Measurements from ENCODE around the gene EXOSC2. TPM values are rescaled to one million over a fixed set of nuclear protein-coding genes. Genes with fewer than 3 reads are reported as not detected.

Gene EXOSC2
- total RNA-seq, 4 donors from 2014 or later, result 12.7 to 21.6 (median 19.7) TPM

- intact Hi-C loops (cut with DNase I), result no loop called here
- Histone ChIP-seq H3K4me3 (peak overlapping the region; percentile 42 to 58 (median 48)), H3K27ac (replicated peaks in 1 of 4) (no peak overlapping the region), H3K9me3 (no peaks in the 10 kb centered on the region), H3K36me3 (no peaks in the 10 kb centered on the region), H3K4me1 (peaks cover 47 to 57% (median 57%) of the 10 kb centered on the region in 4 donors), H3K27me3 (peaks cover 30 to 100% (median 72%) of the 10 kb centered on the region in 4 donors)
- no peak for DNase-seq (ENCODE audit: extremely low spot score)
- WGBS, result 2% methylated on average over 39 of the region's 58 CpGs
- TF ChIP-seq, protein P1, sequence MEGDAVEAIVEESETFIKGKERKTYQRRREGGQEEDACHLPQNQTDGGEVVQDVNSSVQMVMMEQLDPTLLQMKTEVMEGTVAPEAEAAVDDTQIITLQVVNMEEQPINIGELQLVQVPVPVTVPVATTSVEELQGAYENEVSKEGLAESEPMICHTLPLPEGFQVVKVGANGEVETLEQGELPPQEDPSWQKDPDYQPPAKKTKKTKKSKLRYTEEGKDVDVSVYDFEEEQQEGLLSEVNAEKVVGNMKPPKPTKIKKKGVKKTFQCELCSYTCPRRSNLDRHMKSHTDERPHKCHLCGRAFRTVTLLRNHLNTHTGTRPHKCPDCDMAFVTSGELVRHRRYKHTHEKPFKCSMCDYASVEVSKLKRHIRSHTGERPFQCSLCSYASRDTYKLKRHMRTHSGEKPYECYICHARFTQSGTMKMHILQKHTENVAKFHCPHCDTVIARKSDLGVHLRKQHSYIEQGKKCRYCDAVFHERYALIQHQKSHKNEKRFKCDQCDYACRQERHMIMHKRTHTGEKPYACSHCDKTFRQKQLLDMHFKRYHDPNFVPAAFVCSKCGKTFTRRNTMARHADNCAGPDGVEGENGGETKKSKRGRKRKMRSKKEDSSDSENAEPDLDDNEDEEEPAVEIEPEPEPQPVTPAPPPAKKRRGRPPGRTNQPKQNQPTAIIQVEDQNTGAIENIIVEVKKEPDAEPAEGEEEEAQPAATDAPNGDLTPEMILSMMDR (IDR thresholded peaks at IDR 0.05), result no peak
- no peak for TF ChIP-seq POLR2AphosphoS5 (IDR thresholded peaks at IDR 0.05)
- TF ChIP-seq EP300 (IDR thresholded peaks at IDR 0.05), result no peak
- TF ChIP-seq POLR2A (IDR thresholded peaks at IDR 0.05; ENCODE audit: low read depth), result no peak
Observed at GRCh38 chr9:130659699-130660248, 33.8 kb upstream of the EXOSC2 start.

DNA sequence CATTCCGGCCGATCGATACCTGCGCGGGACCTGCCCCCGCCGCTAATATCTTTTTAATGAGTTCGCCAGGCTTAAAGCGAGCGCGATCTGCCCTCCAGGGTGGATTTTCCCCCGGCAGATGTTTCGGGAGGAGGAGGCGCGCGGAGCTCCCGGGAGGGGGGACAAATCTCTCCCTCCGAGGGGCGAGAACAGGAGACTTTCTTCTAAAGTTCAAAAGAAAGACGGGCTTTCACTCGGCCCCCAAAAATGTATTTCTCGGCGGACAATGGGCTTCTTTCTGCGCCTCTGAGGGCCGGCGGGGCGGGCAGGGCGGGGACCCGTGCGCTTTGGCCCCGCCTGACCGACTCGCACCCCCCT is 33.3 kb upstream of the EXOSC2 start:
- no peak for TF ChIP-seq POLR2A (IDR thresholded peaks at IDR 0.05; ENCODE audit: low read depth)
- no peak for TF ChIP-seq POLR2AphosphoS5 (IDR thresholded peaks at IDR 0.05)
- TF ChIP-seq, protein P1 (IDR thresholded peaks at IDR 0.05), result no peak
- Histone ChIP-seq H3K9me3 (no peaks in the 10 kb centered on the region), H3K4me1 (peaks cover 53 to 63% (median 62%) of the 10 kb centered on the region in 4 donors), H3K36me3 (no peaks in the 10 kb centered on the region), H3K4me3 (peak overlapping the region; percentile 42 to 58 (median 48)), H3K27me3 (peaks cover 30 to 100% (median 77%) of the 10 kb centered on the region in 4 donors), H3K27ac (replicated peaks in 1 of 4) (no peak overlapping the region)
- intact Hi-C loops (cut with DNase I), result no loop called here
- WGBS, result under 1% methylated on average over 20 of the region's 33 CpGs
- no peak for DNase-seq (ENCODE audit: extremely low spot score)

GRCh38 chr9:130660683-130661450 is 32.7 kb upstream of the EXOSC2 start:
- H3K36me3 ChIP-seq, result no peaks in the 10 kb centered on the region
- H3K9me3 ChIP-seq, result no peaks in the 10 kb centered on the region
- WGBS, result 0% methylated on average over 6 of the region's 82 CpGs
- no peak overlapping the region for H3K27ac ChIP-seq (replicated peaks in 1 of 4)
- intact Hi-C loops (cut with DNase I), result no loop called here
- DNase-seq (ENCODE audit: extremely low spot score), result no peak
- H3K27me3 ChIP-seq, result peaks cover 30 to 100% (median 83%) of the 10 kb centered on the region in 4 donors
- H3K4me1 ChIP-seq, result peaks cover 58 to 68% (median 68%) of the 10 kb centered on the region in 4 donors
- peak overlapping the region; percentile 42 to 58 (median 48) for H3K4me3 ChIP-seq
- TF ChIP-seq POLR2AphosphoS5 (IDR thresholded peaks at IDR 0.05) (no peak), EP300 (IDR thresholded peaks at IDR 0.05) (no peak), POLR2A (IDR thresholded peaks at IDR 0.05; ENCODE audit: low read depth) (no peak)
- TF ChIP-seq, protein P1 (IDR thresholded peaks at IDR 0.05), result no peak

DNA sequence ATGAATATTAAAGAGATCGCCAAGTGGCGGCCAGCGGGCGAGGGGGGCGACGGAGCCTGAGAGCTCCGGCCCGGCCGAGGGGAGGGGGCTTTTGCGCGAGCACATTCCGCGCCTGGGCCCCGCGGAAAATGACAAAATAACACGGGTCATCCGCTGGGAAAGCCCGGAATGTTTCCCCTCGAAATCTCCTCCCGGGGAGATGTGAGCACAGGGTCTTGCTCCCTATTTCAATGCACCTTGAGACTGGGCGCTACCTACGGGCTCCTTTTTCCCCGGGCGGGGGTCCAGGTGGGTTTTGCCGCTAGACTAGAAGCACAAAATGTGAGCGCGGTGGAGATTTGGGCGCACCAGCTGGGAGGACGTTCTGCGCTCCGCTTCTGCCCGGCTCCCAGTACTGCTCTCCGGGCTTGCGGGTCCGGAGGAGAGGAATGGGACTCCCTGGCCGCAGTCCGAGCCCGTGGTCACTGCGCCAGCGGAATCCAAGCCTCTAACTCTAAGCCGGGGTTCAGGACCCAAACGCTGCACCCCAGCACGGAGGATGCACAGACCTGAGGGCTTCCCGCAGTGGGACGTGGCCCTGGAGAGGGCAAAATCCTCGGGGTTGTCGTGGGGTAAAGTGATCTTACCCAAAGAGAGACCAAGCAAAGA is 32.0 kb upstream of the EXOSC2 start:
- H3K27ac ChIP-seq (replicated peaks in 1 of 4), result no peak overlapping the region
- no peak for DNase-seq (ENCODE audit: extremely low spot score)
- H3K4me1 ChIP-seq, result peaks cover 65 to 75% (median 75%) of the 10 kb centered on the region in 4 donors
- intact Hi-C loops (cut with DNase I), result no loop called here
- WGBS, result 2% methylated on average over 25 of the region's 47 CpGs
- TF ChIP-seq POLR2A (IDR thresholded peaks at IDR 0.05; ENCODE audit: low read depth), result no peak
- TF ChIP-seq, protein P1 (IDR thresholded peaks at IDR 0.05), result no peak
- TF ChIP-seq EP300 (IDR thresholded peaks at IDR 0.05), result no peak
- no peak for TF ChIP-seq POLR2AphosphoS5 (IDR thresholded peaks at IDR 0.05)
- no peaks in the 10 kb centered on the region for H3K36me3 ChIP-seq
- peak overlapping the region; percentile 42 to 58 (median 48) for H3K4me3 ChIP-seq
- H3K27me3 ChIP-seq, result peaks cover 30 to 100% (median 90%) of the 10 kb centered on the region in 4 donors
- no peaks in the 10 kb centered on the region for H3K9me3 ChIP-seq

All from esophagus muscularis mucosa (tissue), 4 donors.